Ovary (tissue), 9 donors: ENCODE results near the gene PXK. TPM values are rescaled to one million over a fixed set of nuclear protein-coding genes. Genes with fewer than 3 reads are reported as not detected.
"Not testable (repeated sequence)": the region's sequence is repeated elsewhere in the genome, so short reads cannot be mapped to it uniquely, and the experiment has no call there.

ENCODE experiments used
- DNase-seq, 5 donors: peaks; one replicate each; pipeline ENCODE4 v3.0.0-alpha.2; 2019 to 2020
- H3K27ac ChIP-seq, 2 donors: fragments of 200-600 bp; one replicate each; pipeline versions ENCODE4 v1.5.1 to v1.8.0; 2019 to 2022
- H3K27me3 ChIP-seq: fragments of 200-600 bp; one replicate; pipeline ENCODE4 v1.8.0; 2022
- H3K36me3 ChIP-seq: fragments of 200-600 bp; sonication (generic); one replicate; pipeline ENCODE4 v1.5.1; 2019
- H3K4me1 ChIP-seq: one replicate; pipeline ENCODE4 v1.8.1; 2013; ENCODE audit warnings: mild to moderate bottlenecking, moderate library complexity; ENCODE audit not compliant: insufficient read depth
- H3K4me3 ChIP-seq: fragments of 200-600 bp; sonication (generic); one replicate; pipeline ENCODE4 v1.5.1; 2017
- H3K9me3 ChIP-seq, 2 donors: fragments of 200-600 bp in 1 of 2; sonication (generic) in 1 of 2; one replicate each; pipeline versions ENCODE4 v1.5.1 to v1.8.1; 2013 to 2019; ENCODE audit warnings: mild to moderate bottlenecking in 1 of 2, moderate library complexity in 1 of 2
- EP300 ChIP-seq: sonication (generic); formaldehyde crosslinking; IDR thresholded peaks from one replicate; pipeline ENCODE4 v1.6.1; 2017; ENCODE audit warnings: antibody characterized with exemption
- POLR2A ChIP-seq: fragments of 450-650 bp; IDR thresholded peaks from one replicate; pipeline ENCODE4 v1.6.1; 2017; ENCODE audit warnings: antibody characterized with exemption, mild to moderate bottlenecking, moderate library complexity
- WGBS, 3 donors: extraction: QIAGEN DNeasy Blood & Tissue Kit in 1 of 3; methylation state at CpG; one replicate each; pipeline versions ENCODE4 v1.1.5 to v1.1.7; 2013 to 2017; 5-methylcytosine and 5-hydroxymethylcytosine counted together
- intact Hi-C, 4 donors: fragments of 100-400 bp; cut with DNase I; formaldehyde crosslinking; loops; one replicate each; pipeline versions ENCODE4 v1.11.0 to v1.15.1; 2022 to 2023
- polyA plus RNA-seq, 2 donors: library from polyadenylated mRNA; stranded (reverse); fragments of 200-250 nt in 1 of 2; fragments of 350-450 nt in 1 of 2; fragmentation: Illumina TruSeq in 1 of 2; extraction: RNeasy Lipid Tissue Mini Kit (QIAGEN cat#74804) in 1 of 2; gene quantifications; one replicate each; pipeline ENCODE4 v1.2.3, GENCODE V29; 2013 to 2014
- total RNA-seq, 7 donors: library from RNA; depleted of rRNA in 2 of 7; stranded (reverse); fragments of >200 nt in 2 of 7; fragmentation: NEBNext Ultra II Directional in 3 of 7; extraction: Animal tissue kit (Norgen Biotek cat#: 25700) in 3 of 7; gene quantifications; one replicate each; pipeline versions ENCODE4 v1.1.0 to v1.2.4, GENCODE V29; 2016 to 2023
- TF ChIP-seq, protein P1 (sequence below), 3 donors: fragments of 450-650 bp in 2 of 3; fragments of 200-600 bp in 1 of 3; IDR thresholded peaks; one replicate each; pipeline versions ENCODE4 v1.5.1 to v1.8.0; 2016 to 2022; ENCODE audit warnings: antibody characterized with exemption in 3 of 3, mild to moderate bottlenecking in 1 of 3
- donor health status: DM: no; HTN: no; CAD: no; lungs with moderate emphysema.
- donor health status: DM: no; HTN: no; CAD: no.
- donor health status: Bipolar disorder and iron deficiency.
- donor health status: DM: yes; HTN: yes; CAD: no.
- donor health status: DM: no; HTN: no; CAD: no.
- donor health status: DM: yes; HTN: yes; CAD: no.

PXK gene
- total and polyA plus RNA-seq, 9 donors = 17.2 to 42.0 (median 25.9) TPM

- WGBS, 3 donors = 21 to 37% (median 22%) methylated on average over 1 of the region's 1 CpG
- H3K4me3 ChIP-seq = no peak overlapping the region
- peaks cover 5% of the 10 kb centered on the region for H3K4me1 ChIP-seq
- no peaks in the 10 kb centered on the region for H3K36me3 ChIP-seq
- H3K9me3 ChIP-seq = no peaks in the 10 kb centered on the region
- peak in 1 of 5 donors; percentile 28 for DNase-seq
- TF ChIP-seq, protein P1, sequence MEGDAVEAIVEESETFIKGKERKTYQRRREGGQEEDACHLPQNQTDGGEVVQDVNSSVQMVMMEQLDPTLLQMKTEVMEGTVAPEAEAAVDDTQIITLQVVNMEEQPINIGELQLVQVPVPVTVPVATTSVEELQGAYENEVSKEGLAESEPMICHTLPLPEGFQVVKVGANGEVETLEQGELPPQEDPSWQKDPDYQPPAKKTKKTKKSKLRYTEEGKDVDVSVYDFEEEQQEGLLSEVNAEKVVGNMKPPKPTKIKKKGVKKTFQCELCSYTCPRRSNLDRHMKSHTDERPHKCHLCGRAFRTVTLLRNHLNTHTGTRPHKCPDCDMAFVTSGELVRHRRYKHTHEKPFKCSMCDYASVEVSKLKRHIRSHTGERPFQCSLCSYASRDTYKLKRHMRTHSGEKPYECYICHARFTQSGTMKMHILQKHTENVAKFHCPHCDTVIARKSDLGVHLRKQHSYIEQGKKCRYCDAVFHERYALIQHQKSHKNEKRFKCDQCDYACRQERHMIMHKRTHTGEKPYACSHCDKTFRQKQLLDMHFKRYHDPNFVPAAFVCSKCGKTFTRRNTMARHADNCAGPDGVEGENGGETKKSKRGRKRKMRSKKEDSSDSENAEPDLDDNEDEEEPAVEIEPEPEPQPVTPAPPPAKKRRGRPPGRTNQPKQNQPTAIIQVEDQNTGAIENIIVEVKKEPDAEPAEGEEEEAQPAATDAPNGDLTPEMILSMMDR (IDR thresholded peaks at IDR 0.05) = no peak
- TF ChIP-seq POLR2A = no peak
- no peaks in the 10 kb centered on the region for H3K27me3 ChIP-seq
- intact Hi-C loops = no loop called here
- H3K27ac ChIP-seq = no peak overlapping the region
Observed at GRCh38 chr3:58434990-58435389, 102.3 kb downstream of the PXK start.

GRCh38 chr3:58437276-58437675 is 104.6 kb downstream of the PXK start:
- H3K4me1 ChIP-seq, intact Hi-C loops, H3K4me3 ChIP-seq, H3K27ac ChIP-seq, H3K36me3 ChIP-seq, DNase-seq, H3K27me3 ChIP-seq, H3K9me3 ChIP-seq: not testable (repeated sequence)
- 69 to 75% (median 74%) methylated on average over 8 of the region's 8 CpGs for WGBS, 3 donors

- H3K27ac ChIP-seq, H3K9me3 ChIP-seq, H3K36me3 ChIP-seq, H3K4me3 ChIP-seq, intact Hi-C loops, H3K27me3 ChIP-seq, H3K4me1 ChIP-seq, DNase-seq: not testable (repeated sequence)
- WGBS, 3 donors = 73 to 75% (median 73%) methylated on average over 6 of the region's 6 CpGs
Observed at GRCh38 chr3:58440996-58441355, 108.3 kb downstream of the PXK start.

- no peak for DNase-seq
- no peak for TF ChIP-seq POLR2A
- TF ChIP-seq, protein P1 (IDR thresholded peaks at IDR 0.05) = no peak
- no peak for TF ChIP-seq EP300
- H3K27ac ChIP-seq = no peak overlapping the region
- H3K9me3 ChIP-seq = no peaks in the 10 kb centered on the region
- no peaks in the 10 kb centered on the region for H3K4me1 ChIP-seq
- no peaks in the 10 kb centered on the region for H3K36me3 ChIP-seq
- 64 to 75% (median 67%) methylated on average over 4 of the region's 4 CpGs for WGBS, 3 donors
- intact Hi-C loops = no loop called here
- no peaks in the 10 kb centered on the region for H3K27me3 ChIP-seq
- H3K4me3 ChIP-seq = no peak overlapping the region
Observed at GRCh38 chr3:58441514-58442450, 109.1 kb downstream of the PXK start.

- intact Hi-C loops = no loop called here
- TF ChIP-seq POLR2A = no peak
- TF ChIP-seq, protein P1 (IDR thresholded peaks at IDR 0.05) = no peak
- TF ChIP-seq EP300 = no peak
- no peak overlapping the region for H3K27ac ChIP-seq
- H3K36me3 ChIP-seq = no peaks in the 10 kb centered on the region
- DNase-seq = no peak
- H3K27me3 ChIP-seq = no peaks in the 10 kb centered on the region
- no peaks in the 10 kb centered on the region for H3K4me1 ChIP-seq
- 44 to 48% (median 48%) methylated on average over 1 of the region's 1 CpG for WGBS, 3 donors
- H3K4me3 ChIP-seq = no peak overlapping the region
- H3K9me3 ChIP-seq = no peaks in the 10 kb centered on the region
Observed at GRCh38 chr3:58452176-58452575, 119.5 kb downstream of the PXK start.
